Epidermal melanocyte (primary cell): ENCODE results near the gene PFDN6.
"Not testable (repeated sequence)": the region's sequence is repeated elsewhere in the genome, so short reads cannot be mapped to it uniquely, and the experiment has no call there.

Experiments
- DNase-seq: peaks from one replicate; pipeline ENCODE4 v3.0.0; 2011; ENCODE audit warnings: low spot score; ENCODE audit not compliant: insufficient read length

Gene PFDN6

DNA sequence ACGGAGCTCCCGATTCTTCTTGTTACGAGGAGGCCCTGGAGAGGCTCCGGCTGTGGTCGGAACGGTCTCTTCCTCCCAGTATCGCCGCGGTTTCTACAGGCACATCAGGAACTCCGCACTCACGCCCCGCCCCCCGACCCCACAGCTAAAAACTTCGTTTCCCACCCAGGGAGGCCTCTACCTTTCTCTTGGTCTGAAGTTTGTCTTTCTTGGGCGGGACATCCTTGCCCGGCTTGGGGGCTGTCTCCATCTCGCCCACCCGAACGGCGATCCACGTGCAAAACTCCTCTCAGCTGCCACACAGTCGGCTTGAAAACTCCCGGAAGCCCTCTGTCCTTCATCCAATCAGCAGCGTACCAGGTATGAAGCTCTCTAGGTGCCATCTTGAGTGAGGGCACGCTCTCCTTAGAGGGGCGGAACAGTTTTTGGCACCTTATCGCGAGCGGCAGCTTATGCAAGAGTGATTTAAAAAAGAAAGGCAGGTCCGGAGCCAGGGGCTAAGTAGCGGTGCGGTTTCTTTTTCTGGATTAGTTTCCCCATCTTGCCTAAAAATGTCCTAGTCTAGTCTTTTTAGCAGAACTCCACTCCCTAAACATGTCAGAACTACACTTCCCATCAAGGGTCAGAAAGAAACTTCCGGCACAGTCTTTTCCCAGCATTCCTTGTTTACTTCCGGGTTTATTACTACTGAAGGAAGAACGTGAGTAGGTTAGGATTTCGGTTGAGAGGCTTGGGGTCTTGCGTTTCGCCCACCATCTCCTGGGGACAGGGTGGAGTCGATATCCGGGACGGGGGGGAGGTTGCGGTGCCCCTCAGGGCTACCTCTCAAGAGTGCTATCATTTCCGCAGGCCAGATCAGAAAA, at the start of gene PFDN6, which contains the start of gene WDR46:
TSS of gene PFDN6 (plus strand) at position 681 of the 863 bp plus-strand sequence. CDS start 256 bp downstream, outside the sequence.
TSS of gene WDR46 (minus strand) at position 319 of the 863 bp plus-strand sequence. CDS start at position 250, 69 bp downstream.
- DNase-seq, result peak; percentile 98

DNA sequence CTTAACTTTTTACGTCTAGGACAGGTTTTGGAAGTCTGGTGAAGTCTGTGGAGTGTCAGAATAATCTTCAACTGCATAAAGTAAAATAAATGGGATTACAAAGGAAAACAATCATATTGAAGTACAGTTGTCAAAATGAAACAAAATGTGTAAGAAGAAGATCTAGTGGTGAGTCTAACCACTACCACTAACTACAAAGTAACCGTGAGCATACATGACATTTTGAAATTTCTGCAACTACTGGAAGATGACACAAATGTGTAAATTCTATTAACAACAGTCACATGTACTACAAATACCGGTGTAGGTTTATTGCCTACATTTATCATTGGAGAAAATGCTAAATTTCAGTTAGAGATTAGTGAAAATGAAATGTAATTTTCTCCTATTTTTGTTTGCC, 47.4 kb upstream of the PFDN6 start:
- DNase-seq, result no peak

DNA sequence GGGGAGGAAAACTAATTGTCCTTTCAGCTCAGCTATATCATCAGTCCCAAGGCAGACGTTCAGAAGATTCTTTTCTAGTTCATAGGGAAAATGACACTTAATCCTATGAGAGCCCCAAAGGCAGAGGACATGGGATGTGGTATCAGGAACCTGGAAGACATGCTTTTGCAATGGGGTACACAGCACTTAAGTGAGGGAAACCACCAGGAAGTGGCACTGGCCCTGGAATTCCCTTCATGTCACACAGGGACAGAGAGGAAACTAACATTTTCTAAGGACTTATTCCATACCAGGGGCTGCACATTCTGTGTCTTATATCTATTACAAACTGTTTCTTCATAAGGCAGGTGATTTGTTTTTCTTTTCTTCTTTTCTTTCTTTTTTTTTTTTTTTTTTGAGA, 45.9 kb upstream of the PFDN6 start:
- no peak for DNase-seq

DNA sequence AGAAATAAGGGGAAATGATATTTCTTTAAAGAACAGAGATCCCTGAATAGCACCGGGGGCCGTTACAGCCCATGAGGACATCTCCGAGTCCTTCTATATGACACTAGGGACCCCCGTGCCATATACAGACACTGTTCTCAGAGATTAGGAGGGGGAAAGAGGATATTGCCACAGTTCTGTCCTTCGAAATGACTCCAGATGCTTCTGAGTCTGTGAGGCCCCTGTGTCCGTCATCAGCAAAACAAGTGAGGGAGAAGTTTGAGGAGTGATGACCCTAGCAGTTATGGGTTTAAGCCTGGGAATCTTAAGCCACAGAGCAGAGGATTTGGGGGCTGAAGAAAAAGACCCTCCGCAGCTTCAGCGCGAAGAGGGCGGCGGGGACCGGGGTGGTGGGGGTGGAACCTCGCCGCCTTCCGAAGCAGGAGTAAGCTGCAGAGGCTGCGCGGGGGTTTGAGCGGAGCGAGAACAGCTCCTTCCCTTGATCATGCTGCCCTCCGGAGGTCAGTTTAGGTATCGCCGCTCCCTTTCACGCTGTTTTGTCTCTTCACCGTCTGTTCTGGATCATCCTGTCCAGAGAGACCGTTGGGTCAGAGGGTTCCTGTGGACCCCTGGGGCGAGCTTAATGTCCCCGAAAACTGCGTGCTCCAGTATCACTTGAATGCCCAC, 41.3 kb upstream of the PFDN6 start:
- peak; percentile 59 for DNase-seq

DNA sequence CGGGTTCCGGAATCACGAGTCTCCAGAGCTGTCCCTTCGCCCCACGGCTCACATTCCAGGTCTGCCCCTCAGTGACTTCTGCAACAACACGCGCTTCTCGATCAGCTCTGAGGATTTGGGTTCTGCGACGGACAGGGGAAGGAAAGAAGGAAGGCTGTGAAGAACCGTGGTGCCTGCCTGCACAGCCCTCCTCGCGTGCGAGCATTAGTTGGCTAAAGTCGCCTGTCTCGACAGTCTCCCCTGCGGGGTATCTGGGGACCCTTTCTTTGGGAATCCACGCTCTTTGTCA, 40.8 kb upstream of the PFDN6 start:
- no peak for DNase-seq

DNA sequence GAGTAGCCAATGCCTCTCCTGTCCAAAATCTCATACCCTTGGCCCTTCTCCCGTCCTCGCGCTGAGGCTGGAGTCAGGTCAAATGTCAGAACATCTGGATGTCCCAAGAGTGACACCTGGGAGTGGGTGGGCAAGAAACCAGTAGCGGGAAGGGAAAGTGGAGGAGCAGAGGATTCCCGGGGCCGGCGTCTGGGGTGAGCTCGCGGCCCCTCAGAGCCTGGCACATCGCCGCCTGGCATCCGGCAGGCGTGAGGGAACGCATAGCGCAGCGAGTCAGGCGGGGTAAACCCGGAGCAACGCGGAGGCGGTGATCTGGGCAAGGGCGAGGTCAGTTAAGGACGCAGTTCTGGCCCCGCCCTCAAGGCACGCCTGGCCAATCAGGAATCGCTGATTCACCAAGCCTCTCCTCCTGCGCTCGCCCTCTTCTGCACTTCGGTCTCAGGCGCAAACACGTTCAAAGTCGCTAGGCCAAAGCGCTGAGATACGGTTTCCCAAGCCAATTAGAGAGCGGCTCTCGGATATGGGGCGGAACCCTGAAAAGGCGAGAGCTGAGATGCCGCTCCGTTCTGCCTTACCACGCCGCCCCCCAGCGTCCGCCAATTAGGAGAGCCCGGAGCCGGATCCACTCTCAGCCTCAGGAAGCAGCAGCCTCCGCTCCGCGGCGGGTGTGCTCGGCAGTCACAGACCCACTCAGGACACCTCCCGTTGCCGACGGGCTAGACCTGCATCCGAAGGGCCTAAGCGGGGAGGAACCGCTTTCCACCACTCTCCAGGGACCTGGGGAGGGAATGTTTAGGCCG, 40.3 kb upstream of the PFDN6 start:
- DNase-seq, result peak; percentile 86

DNA sequence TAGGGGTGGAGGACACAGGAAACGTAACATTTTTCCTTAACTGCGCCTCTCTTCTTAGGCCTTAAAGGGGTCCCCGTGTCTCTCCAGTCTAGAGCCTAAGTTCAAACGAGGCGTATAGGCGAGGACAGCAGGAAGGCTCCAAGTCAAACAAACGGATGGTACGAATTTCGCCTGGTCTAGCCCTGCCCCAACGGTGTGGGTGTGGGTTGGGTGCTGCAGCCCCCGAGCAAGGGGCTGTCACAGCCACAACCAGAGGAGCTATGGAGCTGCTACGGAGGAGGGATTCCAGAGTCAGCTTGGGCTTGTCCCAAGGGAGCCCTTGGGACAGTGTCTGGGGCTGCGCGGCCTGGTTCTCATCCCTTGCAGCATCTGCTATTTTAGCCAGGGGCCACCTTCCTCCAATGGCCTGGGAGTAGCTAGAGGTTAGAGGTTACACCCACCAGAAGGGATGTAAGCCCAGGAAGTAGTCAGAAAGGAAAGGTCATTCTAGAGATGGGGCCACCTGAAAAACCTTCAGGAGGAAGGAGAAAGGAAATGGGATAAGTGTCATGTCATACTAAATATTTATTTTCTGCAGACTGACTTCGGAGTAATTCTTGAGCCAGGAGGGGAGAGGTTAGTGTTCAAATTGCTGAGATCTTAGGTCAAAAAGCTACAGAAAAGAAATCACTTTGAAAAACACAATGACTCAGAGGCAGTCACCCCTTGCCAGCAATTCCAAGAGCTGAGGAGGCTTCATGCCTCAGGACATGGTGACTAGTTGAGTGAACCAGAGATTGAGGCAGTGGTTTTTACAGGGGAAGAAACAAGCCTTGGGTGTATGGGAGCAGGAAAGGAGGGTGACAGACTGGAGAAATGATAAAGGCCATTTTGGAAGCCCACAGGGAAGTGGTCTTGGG, 39.4 kb upstream of the PFDN6 start:
- DNase-seq, result no peak

DNA sequence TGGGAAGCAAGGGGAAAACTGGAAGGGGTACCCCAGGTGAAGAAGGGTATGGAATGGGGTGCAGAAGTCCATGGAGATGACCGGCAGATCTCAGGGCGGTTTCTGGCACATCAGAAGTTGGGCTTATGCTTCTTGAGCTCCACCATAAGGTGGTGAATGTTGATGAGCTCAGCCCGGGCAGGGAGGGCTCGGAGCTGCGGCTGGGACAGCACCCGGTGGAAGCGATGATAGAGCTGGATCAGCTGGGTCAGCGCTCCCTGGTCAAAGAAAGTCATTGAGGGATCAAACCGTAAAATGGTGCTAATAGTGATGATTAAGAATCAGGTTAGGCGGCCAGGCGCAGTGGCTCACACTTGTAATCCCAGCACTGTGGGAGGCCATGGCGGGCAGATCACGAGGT, 38.7 kb upstream of the PFDN6 start:
- DNase-seq, result no peak

DNA sequence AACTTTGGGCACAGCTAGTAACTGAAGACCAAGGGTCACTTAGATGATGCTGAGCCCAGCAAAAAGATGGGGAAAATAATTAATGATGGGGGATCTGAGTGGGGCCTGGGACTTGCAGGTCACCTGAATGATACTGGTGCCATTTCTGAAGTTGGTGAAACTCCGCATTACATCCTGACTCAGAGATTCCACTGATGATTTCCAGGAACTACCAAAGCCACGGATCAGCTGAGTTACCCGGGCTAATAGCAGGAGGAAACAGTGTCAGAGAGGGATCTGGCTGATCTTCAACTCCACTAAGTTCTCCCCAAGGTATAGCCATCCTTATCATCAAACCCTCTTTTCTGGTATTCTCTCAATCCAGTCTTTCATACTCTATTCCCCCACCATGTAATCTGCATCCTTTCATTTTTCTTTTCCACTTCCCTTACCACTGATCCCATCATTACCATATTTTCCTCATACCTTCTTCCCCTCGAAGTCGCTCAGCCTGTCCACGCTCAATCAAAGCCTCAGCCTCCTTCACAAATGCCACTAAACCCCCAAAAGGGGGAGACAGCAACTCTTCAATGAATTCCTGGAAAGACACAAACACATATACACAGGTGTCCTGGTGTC, 37.9 kb upstream of the PFDN6 start:
- no peak for DNase-seq

DNA sequence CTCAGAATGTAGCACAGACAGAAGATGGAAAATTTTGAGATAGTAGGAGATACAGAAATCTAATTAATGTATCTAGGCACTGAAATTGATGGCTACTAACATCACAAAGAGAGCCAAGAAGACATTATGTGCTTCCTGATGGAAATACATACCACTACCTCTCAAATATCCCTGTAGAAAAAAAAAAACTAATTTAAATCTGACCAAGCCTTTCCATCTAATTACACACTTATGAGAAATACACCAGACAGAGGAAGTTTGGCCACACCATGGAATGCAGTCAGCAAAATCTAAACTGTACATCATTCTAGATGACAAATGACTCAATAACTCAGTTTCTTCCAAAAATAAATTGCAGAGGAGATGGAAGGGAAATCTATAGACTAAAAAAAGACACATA, 36.6 kb upstream of the PFDN6 start:
- DNase-seq, result no peak

DNA sequence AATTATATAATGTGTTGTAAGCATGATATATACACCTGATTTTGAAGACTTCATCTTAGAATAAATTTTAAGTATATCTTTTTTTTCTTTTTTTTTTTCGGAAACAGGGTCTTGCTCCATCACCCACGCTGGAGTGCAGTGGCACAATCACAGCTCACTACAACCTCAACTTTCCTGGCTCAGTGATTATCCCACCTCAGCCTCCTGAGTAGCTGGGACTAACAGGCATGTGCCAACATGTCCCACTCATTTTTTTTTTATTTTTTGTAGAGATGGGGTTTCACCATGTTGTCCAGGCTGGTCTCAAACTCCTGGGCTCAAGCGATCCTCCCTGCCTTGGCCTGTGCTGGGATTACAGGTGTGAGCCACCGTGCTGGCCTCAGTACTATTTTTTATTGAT, 34.8 kb upstream of the PFDN6 start:
- no peak for DNase-seq

DNA sequence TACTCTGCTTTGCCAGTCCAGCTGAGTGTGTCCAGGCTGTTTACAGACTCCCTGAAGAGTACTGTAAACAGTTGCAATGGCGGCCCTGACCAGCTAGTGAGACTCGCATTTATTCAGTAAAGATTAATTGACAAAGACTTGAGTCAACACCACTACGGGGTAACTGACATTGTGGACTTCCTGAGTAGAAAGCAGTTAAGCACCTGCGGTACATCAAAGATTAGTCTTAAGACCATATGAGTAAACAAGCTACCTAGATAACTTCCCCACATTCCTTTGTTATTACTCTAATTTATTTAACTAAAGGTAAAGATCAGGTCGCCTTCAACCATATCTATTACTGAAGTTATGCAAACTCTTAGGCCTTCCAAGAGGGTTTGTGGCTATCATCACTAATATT, 30.4 kb upstream of the PFDN6 start:
- no peak for DNase-seq

DNA sequence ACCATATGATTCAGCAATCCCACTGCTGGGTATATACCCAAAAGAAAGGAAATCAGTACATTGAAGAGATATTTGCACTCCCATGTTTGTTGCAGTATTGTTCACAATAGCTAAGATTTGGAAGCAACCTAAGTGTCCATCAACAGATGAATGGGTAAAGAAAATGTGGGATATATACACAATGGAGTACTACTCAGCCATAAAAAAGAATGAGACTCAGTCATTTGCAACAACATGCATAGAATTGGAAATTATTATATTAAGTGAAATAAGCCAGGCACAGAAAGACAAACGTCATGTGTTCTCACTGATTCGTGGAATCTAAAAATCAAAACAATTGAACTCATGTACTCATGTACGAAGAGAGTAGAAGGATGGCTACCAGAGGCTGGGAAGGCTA, 26.9 kb upstream of the PFDN6 start:
- DNase-seq, result not testable (repeated sequence)

DNA sequence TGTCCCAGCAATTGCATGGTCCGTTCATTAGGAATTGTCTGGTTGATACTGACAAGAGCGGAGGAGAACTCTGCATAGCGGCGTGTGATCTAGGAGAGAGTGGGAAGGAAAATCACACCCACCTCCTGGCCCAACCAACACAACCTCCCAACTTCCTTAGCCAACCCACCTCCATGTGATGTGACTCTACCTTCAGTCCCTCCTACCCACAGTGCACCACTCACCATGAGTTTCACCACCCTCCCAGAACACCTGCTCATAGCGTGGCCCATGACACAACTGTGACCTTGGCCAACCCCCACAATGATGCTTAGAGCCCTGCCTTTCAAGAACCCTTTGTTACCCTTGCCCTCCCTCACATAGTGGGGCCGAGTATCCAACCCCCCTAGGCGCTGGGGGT, 25.4 kb upstream of the PFDN6 start:
- DNase-seq, result no peak

DNA sequence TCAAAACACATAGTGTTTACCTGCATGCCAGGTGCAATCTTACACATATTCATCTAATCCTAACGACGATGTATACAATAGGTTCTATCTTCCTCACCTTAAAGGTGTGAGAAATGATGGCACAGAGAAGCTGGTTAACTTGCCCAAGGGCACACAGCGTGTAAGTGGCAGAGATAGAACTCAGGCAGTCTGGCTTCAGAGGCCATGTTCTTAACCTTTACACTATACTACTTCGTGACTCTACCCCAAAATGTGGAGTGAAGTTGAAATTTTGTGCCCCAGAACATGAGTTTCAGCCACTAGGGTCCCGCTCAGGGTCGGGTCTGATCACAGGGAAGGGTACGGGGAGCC, 18.3 kb upstream of the PFDN6 start:
- DNase-seq, result no peak

DNA sequence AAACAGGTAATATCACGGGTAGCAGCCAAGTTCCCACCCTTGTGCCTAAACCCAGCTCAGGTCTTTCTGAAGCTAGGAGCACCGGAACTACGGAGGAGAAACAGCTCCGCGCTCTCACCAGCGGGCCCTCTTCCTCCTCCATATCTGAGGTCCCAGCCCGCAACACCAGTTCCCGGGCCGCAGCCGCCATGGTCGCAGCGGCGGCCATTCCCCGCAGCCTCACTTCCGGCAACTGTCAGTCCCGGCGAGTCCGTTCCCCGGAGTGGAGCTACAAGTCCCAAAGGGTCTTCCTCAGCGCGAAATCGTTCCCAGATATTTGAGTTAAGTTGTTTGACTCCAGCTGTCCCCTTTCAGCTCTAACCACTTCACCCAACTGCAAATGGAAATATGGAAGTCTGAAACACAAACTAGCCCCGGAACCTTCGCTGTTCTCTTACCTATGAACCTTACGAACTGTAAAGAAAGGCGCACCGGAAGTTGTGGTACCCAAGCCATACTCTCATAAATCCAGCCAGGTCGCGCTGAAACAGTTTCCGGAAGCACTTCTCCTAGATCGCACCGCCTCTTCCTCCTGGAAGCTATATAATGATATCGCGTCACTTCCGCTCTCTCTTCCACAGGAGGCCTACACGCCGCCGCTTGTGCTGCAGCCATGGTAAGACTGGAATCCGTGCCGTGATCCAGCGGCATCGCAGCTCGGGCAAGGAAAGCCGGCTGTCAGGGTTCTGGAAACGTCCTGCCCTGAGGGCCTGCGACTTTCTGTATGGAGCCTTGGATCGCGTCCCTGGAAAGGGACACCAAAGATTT, 17.7 kb upstream of the PFDN6 start, which contains the start of the genes RPS18 and VPS52:
TSS of gene RPS18 (plus strand) at position 608 of the 807 bp plus-strand sequence. CDS start at position 653, 45 bp downstream.
TSS of gene VPS52 (minus strand) at position 409 of the 807 bp plus-strand sequence. CDS start at position 208, 201 bp downstream.
- peak; percentile 90 for DNase-seq

DNA sequence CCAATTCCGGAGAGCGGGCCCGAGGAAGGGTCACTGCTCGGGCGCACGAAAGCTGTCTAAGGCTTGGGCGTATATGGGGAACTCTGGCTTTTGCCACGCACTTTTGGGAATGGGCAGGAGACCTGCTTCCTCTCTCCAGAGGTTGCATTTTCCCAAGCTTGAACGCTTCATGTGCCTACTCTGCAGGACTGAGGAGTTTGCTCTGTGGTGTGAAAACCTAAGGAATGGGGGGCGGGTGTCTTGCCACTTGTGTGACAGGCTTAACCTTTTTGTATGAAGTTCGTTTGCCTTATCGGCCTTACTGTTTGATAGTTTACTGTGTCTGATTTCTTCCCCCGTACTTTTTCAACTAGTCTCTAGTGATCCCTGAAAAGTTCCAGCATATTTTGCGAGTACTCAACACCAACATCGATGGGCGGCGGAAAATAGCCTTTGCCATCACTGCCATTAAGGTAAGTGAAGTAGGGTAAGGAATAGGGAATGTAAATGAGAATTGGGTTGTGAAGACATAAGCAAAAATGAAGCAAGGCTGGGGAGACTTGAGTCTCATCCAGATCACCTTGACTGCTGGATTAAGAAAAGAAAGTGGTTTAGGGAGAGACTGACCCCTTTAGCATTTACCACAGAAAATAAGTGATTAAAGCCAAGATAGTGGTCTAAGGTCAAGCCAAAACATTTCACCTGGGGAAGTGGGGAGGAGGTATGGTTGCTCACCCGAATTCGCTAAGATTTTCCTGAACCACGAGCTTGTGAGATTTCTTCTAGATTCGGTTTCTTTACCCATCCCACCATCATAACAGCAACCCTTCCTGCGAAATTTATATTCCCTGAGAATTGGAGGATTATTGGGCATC, 16.9 kb upstream of the PFDN6 start:
- DNase-seq, result no peak

DNA sequence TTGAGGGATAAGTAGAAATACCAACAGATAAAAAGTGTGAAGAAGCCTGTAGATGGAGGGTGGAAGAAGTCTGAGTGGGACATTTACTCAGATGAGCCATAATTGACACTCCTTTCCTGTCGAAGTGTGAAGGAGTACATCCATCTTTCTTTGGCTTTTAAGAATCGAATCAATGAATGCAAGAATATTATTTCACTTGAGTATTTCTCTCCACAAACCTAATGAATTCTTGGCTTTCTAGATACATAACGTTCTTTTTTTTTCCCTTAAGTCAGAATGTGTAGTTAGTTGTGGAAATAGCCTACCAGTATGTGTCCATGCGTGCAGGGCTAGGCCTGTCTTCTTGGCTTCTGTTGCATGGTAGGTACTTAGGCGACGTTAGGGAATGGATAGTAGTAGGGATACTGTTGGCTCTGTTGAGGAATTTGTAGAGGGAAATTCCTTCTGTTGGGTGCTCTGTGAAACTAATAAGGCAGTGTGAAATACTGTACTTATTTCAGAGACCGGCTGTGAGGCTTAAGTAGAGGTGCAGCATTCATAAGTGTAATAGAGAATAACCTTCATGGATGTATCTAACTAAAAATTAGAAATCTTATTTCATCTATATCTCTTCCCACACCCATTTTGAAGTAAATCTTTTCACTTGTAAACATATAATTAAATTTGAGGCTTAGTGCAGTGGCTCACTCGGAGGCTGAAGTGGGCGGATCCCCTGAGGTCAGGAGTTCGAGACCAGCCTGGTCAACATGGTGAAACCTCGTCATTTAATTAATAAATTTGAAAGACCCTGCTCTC, 16.1 kb upstream of the PFDN6 start:
- DNase-seq, result no peak
